WTC11 (cell line): ENCODE measurements around the gene ABCA13. TPM values are rescaled to one million over a fixed set of nuclear protein-coding genes. Genes with fewer than 3 reads are reported as not detected.
A peak's percentile ranks its signal among the peaks of the same experiment; 100 is the strongest.

Experiments
- ATAC-seq: fragments of 200-7000 bp; cut with Tn5 transposase; 2 replicates; pipeline ENCODE4 v1.10.0; 2021; ENCODE audit warnings: mild to moderate bottlenecking, moderate library complexity
- CTCF ChIA-PET: fragments of 300-600 bp; sonication (Branson Sonifier 250); formaldehyde crosslinking; loops from one replicate; lab custom pipeline; 2021; ENCODE audit warnings: antibody characterized with exemption; lab: Charles Lee
- POLR2A ChIA-PET: fragments of 350-600 bp; sonication (Branson Sonifier 250); formaldehyde crosslinking; loops from one replicate; lab custom pipeline; 2021; ENCODE audit warnings: antibody characterized with exemption; lab: Charles Lee
- DNase-seq: peaks from one replicate; pipeline ENCODE4 v3.0.0; 2021; ENCODE audit warnings: low spot score
- H3K27ac Mint-ChIP-seq: 2 replicates; pipeline ENCODE4 v1.8.0; 2021; ENCODE audit warnings: mixed read lengths
- H3K27me3 Mint-ChIP-seq: 2 replicates; pipeline ENCODE4 v1.8.0; 2021; ENCODE audit warnings: low read depth, mild to moderate bottlenecking, moderate library complexity, mixed read lengths
- H3K36me3 Mint-ChIP-seq: 2 replicates; pipeline ENCODE4 v1.8.0; 2021; ENCODE audit warnings: mixed read lengths
- H3K4me1 Mint-ChIP-seq: 2 replicates; pipeline ENCODE4 v1.8.0; 2022; ENCODE audit warnings: mixed read lengths
- H3K4me3 Mint-ChIP-seq: 2 replicates; pipeline ENCODE4 v1.8.0; 2021; ENCODE audit warnings: mild to moderate bottlenecking, moderate library complexity, mixed read lengths
- H3K9me3 Mint-ChIP-seq: 2 replicates; pipeline ENCODE4 v1.8.0; 2021; ENCODE audit warnings: mixed read lengths
- ATF1 ChIP-seq: sonication (generic); formaldehyde crosslinking; IDR thresholded peaks from 2 replicates; pipeline ENCODE4 v1.8.1; 2023; ENCODE audit warnings: mild to moderate bottlenecking, moderate library complexity, missing genetic modification reagents
- NR1H2 ChIP-seq: sonication (generic); formaldehyde crosslinking; IDR thresholded peaks from 2 replicates; pipeline ENCODE4 v1.9.0; 2021; ENCODE audit warnings: mild to moderate bottlenecking, moderate library complexity, missing genetic modification reagents
- SOX15 ChIP-seq: fragments of 250-450 bp; sonication (Bioruptor Pico); IDR thresholded peaks from 2 replicates; pipeline ENCODE4 v1.9.0; 2021; ENCODE audit warnings: mild to moderate bottlenecking
- TP53 ChIP-seq: sonication (generic); formaldehyde crosslinking; IDR thresholded peaks from 2 replicates; pipeline ENCODE4 v1.8.1; 2023; ENCODE audit warnings: mild to moderate bottlenecking, missing genetic modification reagents
- ZNF138 ChIP-seq: sonication (generic); formaldehyde crosslinking; conservative IDR thresholded peaks from 2 replicates; pipeline ENCODE4 v1.8.1; 2022; ENCODE audit warnings: mild to moderate bottlenecking, moderate library complexity, missing genetic modification reagents
- ZNF232 ChIP-seq: sonication (generic); formaldehyde crosslinking; IDR thresholded peaks from 2 replicates; pipeline ENCODE4 v1.8.0; 2022; ENCODE audit warnings: mild to moderate bottlenecking, missing genetic modification reagents
- total RNA-seq: library from RNA; stranded (reverse); gene quantifications from 3 replicates; pipeline ENCODE4 v1.2.3, GENCODE V29; 2021
- TF ChIP-seq, protein P1 (sequence below): sonication (generic); formaldehyde crosslinking; IDR thresholded peaks from 2 replicates; pipeline ENCODE4 v1.8.1; 2023; ENCODE audit warnings: mild to moderate bottlenecking, missing genetic modification reagents, moderate library complexity
- TF ChIP-seq, protein P2 (sequence below): sonication (generic); formaldehyde crosslinking; IDR thresholded peaks from 2 replicates; pipeline ENCODE4 v1.8.1; 2022; ENCODE audit warnings: mild to moderate bottlenecking, moderate library complexity, missing genetic modification reagents
- TF ChIP-seq, protein P3 (sequence below): sonication (generic); formaldehyde crosslinking; IDR thresholded peaks from 2 replicates; pipeline ENCODE4 v1.8.1; 2023; ENCODE audit warnings: mild to moderate bottlenecking, moderate library complexity, missing genetic modification reagents
- TF ChIP-seq, protein P4 (sequence below): sonication (generic); formaldehyde crosslinking; IDR thresholded peaks from 2 replicates; pipeline ENCODE4 v1.8.1; 2023; ENCODE audit warnings: mild to moderate bottlenecking, missing genetic modification reagents, moderate library complexity
- TF ChIP-seq, protein P5 (sequence below): fragments of 250-450 bp; sonication (Bioruptor Pico); IDR thresholded peaks from 2 replicates; pipeline ENCODE4 v1.9.0; 2021; ENCODE audit warnings: mild to moderate bottlenecking
- TF ChIP-seq, protein P6 (sequence below): sonication (generic); formaldehyde crosslinking; IDR thresholded peaks from 2 replicates; pipeline ENCODE4 v1.8.0; 2022; ENCODE audit warnings: missing genetic modification reagents

ABCA13 gene
- total RNA-seq, 1 experiment from 2014 or later, result 0.04 TPM

DNA sequence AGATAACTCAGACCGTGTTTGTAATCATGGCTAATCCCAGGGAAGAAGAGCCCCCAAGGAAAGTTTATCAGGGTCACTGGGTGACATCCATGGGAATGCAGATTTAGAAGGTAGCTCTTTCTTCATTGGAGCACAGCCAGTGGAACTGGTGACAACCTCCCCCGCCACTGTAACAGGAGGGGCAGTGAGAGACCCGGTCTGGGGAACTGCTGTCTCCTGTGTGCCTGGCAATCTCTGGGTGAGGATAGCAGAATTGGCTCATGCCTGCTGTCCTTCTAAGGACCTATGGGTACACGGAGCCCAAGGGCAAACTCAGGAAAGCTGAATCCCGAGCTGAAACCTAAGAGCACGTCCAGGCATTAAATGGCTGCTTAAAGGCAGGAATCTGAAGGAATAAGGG, 341.6 kb downstream of the ABCA13 start:
- H3K4me3 Mint-ChIP-seq, result no peak overlapping the region
- CTCF ChIA-PET, result no interaction called here
- ATAC-seq, result peak; percentile 59; the same call in 1 of the 2 replicates

DNA sequence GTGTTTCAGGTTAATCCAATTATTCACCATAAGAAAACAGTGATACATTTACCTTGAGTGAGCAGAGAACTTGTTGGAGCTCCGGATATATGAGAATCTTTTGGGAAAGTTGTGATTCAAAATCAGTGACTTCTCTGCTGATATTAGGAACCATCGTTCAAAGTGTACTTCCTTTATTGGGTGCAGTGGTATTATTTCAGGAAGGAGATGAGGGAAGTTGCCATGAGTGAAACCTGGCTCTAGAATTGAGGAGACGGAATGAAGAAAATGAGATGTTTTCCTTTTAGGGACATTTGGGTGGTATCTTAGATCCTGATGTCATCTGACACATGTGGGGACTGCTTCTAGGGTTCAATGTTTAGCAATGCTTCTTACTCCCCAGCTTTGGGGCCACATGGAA, 343.9 kb downstream of the ABCA13 start:
- Mint-ChIP-seq H3K4me1 (peaks cover 13% of the 10 kb centered on the region), H3K4me3 (no peak overlapping the region), H3K27me3 (no peaks in the 10 kb centered on the region), H3K36me3 (no peaks in the 10 kb centered on the region), H3K9me3 (peaks cover 5% of the 10 kb centered on the region), H3K27ac (no peak overlapping the region)
- ATAC-seq (no peak), DNase-seq (no peak)
- no peak for TF ChIP-seq ATF1 (CRISPR knock-in tag)
- POLR2A ChIA-PET, result no interaction called here
- CTCF ChIA-PET, result no interaction called here

More for the DNA sequence above, 341.6 kb downstream of the ABCA13 start:
- no peaks in the 10 kb centered on the region for H3K36me3 Mint-ChIP-seq
- peaks cover 6% of the 10 kb centered on the region for H3K9me3 Mint-ChIP-seq
- peak; percentile 13 for DNase-seq
- no peaks in the 10 kb centered on the region for H3K27me3 Mint-ChIP-seq
- H3K4me1 Mint-ChIP-seq, result peaks cover 13% of the 10 kb centered on the region
- H3K27ac Mint-ChIP-seq, result no peak overlapping the region
- POLR2A ChIA-PET, result no interaction called here
- TF ChIP-seq ZNF138 (CRISPR knock-in tag) (no peak), TP53 (CRISPR knock-in tag) (no peak), NR1H2 (CRISPR knock-in tag) (no peak), SOX15 (CRISPR knock-in tag) (no peak), ZNF232 (CRISPR knock-in tag) (no peak)
- TF ChIP-seq, protein P1, sequence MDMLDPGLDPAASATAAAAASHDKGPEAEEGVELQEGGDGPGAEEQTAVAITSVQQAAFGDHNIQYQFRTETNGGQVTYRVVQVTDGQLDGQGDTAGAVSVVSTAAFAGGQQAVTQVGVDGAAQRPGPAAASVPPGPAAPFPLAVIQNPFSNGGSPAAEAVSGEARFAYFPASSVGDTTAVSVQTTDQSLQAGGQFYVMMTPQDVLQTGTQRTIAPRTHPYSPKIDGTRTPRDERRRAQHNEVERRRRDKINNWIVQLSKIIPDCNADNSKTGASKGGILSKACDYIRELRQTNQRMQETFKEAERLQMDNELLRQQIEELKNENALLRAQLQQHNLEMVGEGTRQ (CRISPR knock-in tag), result no peak
- TF ChIP-seq, protein P2, sequence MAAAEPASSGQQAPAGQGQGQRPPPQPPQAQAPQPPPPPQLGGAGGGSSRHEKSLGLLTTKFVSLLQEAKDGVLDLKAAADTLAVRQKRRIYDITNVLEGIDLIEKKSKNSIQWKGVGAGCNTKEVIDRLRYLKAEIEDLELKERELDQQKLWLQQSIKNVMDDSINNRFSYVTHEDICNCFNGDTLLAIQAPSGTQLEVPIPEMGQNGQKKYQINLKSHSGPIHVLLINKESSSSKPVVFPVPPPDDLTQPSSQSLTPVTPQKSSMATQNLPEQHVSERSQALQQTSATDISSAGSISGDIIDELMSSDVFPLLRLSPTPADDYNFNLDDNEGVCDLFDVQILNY (CRISPR knock-in tag), result no peak
- TF ChIP-seq, protein P3, sequence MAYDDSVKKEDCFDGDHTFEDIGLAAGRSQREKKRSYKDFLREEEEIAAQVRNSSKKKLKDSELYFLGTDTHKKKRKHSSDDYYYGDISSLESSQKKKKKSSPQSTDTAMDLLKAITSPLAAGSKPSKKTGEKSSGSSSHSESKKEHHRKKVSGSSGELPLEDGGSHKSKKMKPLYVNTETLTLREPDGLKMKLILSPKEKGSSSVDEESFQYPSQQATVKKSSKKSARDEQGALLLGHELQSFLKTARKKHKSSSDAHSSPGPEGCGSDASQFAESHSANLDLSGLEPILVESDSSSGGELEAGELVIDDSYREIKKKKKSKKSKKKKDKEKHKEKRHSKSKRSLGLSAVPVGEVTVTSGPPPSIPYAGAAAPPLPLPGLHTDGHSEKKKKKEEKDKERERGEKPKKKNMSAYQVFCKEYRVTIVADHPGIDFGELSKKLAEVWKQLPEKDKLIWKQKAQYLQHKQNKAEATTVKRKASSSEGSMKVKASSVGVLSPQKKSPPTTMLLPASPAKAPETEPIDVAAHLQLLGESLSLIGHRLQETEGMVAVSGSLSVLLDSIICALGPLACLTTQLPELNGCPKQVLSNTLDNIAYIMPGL, result no peak
- TF ChIP-seq, protein P4, sequence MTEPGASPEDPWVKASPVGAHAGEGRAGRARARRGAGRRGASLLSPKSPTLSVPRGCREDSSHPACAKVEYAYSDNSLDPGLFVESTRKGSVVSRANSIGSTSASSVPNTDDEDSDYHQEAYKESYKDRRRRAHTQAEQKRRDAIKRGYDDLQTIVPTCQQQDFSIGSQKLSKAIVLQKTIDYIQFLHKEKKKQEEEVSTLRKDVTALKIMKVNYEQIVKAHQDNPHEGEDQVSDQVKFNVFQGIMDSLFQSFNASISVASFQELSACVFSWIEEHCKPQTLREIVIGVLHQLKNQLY (CRISPR knock-in tag), result no peak
- TF ChIP-seq, protein P5, sequence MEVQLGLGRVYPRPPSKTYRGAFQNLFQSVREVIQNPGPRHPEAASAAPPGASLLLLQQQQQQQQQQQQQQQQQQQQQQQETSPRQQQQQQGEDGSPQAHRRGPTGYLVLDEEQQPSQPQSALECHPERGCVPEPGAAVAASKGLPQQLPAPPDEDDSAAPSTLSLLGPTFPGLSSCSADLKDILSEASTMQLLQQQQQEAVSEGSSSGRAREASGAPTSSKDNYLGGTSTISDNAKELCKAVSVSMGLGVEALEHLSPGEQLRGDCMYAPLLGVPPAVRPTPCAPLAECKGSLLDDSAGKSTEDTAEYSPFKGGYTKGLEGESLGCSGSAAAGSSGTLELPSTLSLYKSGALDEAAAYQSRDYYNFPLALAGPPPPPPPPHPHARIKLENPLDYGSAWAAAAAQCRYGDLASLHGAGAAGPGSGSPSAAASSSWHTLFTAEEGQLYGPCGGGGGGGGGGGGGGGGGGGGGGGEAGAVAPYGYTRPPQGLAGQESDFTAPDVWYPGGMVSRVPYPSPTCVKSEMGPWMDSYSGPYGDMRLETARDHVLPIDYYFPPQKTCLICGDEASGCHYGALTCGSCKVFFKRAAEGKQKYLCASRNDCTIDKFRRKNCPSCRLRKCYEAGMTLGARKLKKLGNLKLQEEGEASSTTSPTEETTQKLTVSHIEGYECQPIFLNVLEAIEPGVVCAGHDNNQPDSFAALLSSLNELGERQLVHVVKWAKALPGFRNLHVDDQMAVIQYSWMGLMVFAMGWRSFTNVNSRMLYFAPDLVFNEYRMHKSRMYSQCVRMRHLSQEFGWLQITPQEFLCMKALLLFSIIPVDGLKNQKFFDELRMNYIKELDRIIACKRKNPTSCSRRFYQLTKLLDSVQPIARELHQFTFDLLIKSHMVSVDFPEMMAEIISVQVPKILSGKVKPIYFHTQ (CRISPR knock-in tag), result no peak
- TF ChIP-seq, protein P6, sequence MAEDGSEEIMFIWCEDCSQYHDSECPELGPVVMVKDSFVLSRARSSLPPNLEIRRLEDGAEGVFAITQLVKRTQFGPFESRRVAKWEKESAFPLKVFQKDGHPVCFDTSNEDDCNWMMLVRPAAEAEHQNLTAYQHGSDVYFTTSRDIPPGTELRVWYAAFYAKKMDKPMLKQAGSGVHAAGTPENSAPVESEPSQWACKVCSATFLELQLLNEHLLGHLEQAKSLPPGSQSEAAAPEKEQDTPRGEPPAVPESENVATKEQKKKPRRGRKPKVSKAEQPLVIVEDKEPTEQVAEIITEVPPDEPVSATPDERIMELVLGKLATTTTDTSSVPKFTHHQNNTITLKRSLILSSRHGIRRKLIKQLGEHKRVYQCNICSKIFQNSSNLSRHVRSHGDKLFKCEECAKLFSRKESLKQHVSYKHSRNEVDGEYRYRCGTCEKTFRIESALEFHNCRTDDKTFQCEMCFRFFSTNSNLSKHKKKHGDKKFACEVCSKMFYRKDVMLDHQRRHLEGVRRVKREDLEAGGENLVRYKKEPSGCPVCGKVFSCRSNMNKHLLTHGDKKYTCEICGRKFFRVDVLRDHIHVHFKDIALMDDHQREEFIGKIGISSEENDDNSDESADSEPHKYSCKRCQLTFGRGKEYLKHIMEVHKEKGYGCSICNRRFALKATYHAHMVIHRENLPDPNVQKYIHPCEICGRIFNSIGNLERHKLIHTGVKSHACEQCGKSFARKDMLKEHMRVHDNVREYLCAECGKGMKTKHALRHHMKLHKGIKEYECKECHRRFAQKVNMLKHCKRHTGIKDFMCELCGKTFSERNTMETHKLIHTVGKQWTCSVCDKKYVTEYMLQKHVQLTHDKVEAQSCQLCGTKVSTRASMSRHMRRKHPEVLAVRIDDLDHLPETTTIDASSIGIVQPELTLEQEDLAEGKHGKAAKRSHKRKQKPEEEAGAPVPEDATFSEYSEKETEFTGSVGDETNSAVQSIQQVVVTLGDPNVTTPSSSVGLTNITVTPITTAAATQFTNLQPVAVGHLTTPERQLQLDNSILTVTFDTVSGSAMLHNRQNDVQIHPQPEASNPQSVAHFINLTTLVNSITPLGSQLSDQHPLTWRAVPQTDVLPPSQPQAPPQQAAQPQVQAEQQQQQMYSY (CRISPR knock-in tag), result no peak
